K562 (cell line): ENCODE results near the gene SH3D21. TPM values are rescaled to one million over a fixed set of nuclear protein-coding genes. Genes with fewer than 3 reads are reported as not detected.

ENCODE experiments used
- FOXM1 ChIP-seq, 2 experiments: fragments of 450-650 bp in 1 of 2; sonication (generic) in 1 of 2; formaldehyde crosslinking in 1 of 2; IDR thresholded peaks; 2 replicates each; pipeline versions ENCODE4 v1.6.1 to v1.9.0; 2017 to 2022; ENCODE audit warnings: low read depth in 2 of 2, mild to moderate bottlenecking in 2 of 2, missing genetic modification reagents in 1 of 2, moderate library complexity in 1 of 2
- GABPA ChIP-seq: fragments of 200-800 bp; sonication (Bioruptor generic); conservative IDR thresholded peaks from 2 replicates; pipeline ENCODE4 v1.6.1; 2016; ENCODE audit warnings: low read depth, missing genetic modification characterization, missing compliant biosample characterization
- JUND ChIP-seq, 2 experiments: IDR thresholded peaks; 2 replicates in 1 of 2; 3 replicates in 1 of 2; pipeline ENCODE4 v1.6.1; 2011; ENCODE audit warnings: borderline replicate concordance in 2 of 2, low read depth in 2 of 2, low read length in 2 of 2, improper control_type of control experiment in 1 of 2, missing biosample characterization in 1 of 2, missing genetic modification characterization in 1 of 2, missing genetic modification reagents in 1 of 2
- NONO ChIP-seq, 2 experiments: fragments of 200-400 bp in 1 of 2; fragments of 450-650 bp in 1 of 2; formaldehyde crosslinking in 1 of 2; IDR thresholded peaks; 2 replicates each; pipeline ENCODE4 v1.6.1; 2017; ENCODE audit warnings: low read depth in 2 of 2, mild to moderate bottlenecking in 2 of 2, moderate library complexity in 2 of 2, low read length in 1 of 2
- NR0B1 ChIP-seq: fragments of 450-650 bp; IDR thresholded peaks from one replicate; pipeline ENCODE4 v1.6.1; 2018; ENCODE audit warnings: mild to moderate bottlenecking, moderate library complexity; ENCODE audit not compliant: partially characterized antibody
- POLR2B ChIP-seq: fragments of 450-650 bp; IDR thresholded peaks from 2 replicates; pipeline ENCODE4 v1.6.1; 2018; ENCODE audit warnings: low read depth; ENCODE audit not compliant: partially characterized antibody
- REST ChIP-seq, 2 experiments: fragments of 450-650 bp; formaldehyde crosslinking in 1 of 2; IDR thresholded peaks; 2 replicates each; pipeline versions ENCODE4 v1.4.0 to v1.6.1; 2014 to 2020; ENCODE audit warnings: mild to moderate bottlenecking in 2 of 2, borderline replicate concordance in 1 of 2, low read depth in 1 of 2
- SNIP1 ChIP-seq: fragments of 450-650 bp; IDR thresholded peaks from 2 replicates; pipeline ENCODE4 v1.7.1; 2017; ENCODE audit warnings: low read depth, mild to moderate bottlenecking
- TAF9B ChIP-seq: fragments of 450-650 bp; IDR thresholded peaks from 2 replicates; pipeline ENCODE4 v1.6.1; 2018; ENCODE audit warnings: mild to moderate bottlenecking; ENCODE audit not compliant: partially characterized antibody
- TFE3 ChIP-seq: fragments of 450-650 bp; formaldehyde crosslinking; IDR thresholded peaks from 2 replicates; pipeline ENCODE4 v1.4.0; 2020; ENCODE audit warnings: mild to moderate bottlenecking, mixed read lengths
- XRCC5 ChIP-seq: fragments of 200-400 bp; formaldehyde crosslinking; IDR thresholded peaks from 2 replicates; pipeline ENCODE4 v1.6.1; 2017; ENCODE audit warnings: low read depth, mild to moderate bottlenecking, low read length
- polyA plus RNA-seq, 8 experiments: library from polyadenylated mRNA; depleted of rRNA in 4 of 8; stranded (reverse) in 5 of 8; unstranded in 3 of 8; fragments of >200 nt; fragmentation: Nextera tagmentation in 2 of 8; fragmentation: Illumina TruSeq in 1 of 8; extraction: Ambion mirVana in 2 of 8; extraction: Trizol in 1 of 8; gene quantifications; 2 replicates each; pipeline versions ENCODE4 v1.2.1 to v1.2.3, GENCODE V29; 2011 to 2014; ENCODE audit warnings: inconsistent platforms in 1 of 8, missing spikeins in 1 of 8
- total RNA-seq, 7 experiments: library from RNA; depleted of rRNA in 6 of 7; stranded (reverse); fragments of >200 nt in 6 of 7; fragmentation: Illumina TruSeq in 2 of 7; extraction: Trizol in 2 of 7; gene quantifications; 2 replicates each; pipeline versions ENCODE4 v1.2.1 to v1.2.3, GENCODE V29; 2011 to 2021; ENCODE audit warnings: low replicate concordance in 1 of 7

SH3D21 gene
- total and polyA plus RNA-seq, 9 of the 15 experiments (the other 6 are each of a cell fraction or from before 2014, with no cell fraction given): 0.01 to 4.7 (median 1.8) TPM

GRCh38 chr1:36369061-36369861 lies 63.1 kb downstream of the SH3D21 start (continued):
- TF ChIP-seq TFE3 (no peak), NONO (IDR thresholded peaks at IDR 0.05; ENCODE audit: low read depth in 2 of 2, low read length in 1 of 2) (0 out of 4 replicates have a peak, but pooled peaks of 1 of the 2 experiments have one; percentile 36), TAF9B (no peak), XRCC5 (peak; percentile 92), GABPA (no peak), FOXM1 (IDR thresholded peaks at IDR 0.05; ENCODE audit: low read depth) (no peak), FOXM1 (CRISPR knock-in tag; IDR thresholded peaks at IDR 0.05; ENCODE audit: low read depth) (no peak), POLR2B (no peak), JUND (IDR thresholded peaks at IDR 0.05; ENCODE audit: borderline replicate concordance, low read depth, low read length) (peak; percentile 31), JUND (tag; IDR thresholded peaks at IDR 0.05; ENCODE audit: borderline replicate concordance, low read depth, low read length) (peak; percentile 48; the same call in 1 of the 3 replicates), SNIP1 (no peak), REST (IDR thresholded peaks at IDR 0.05; ENCODE audit: borderline replicate concordance) (peak; percentile 76), REST (CRISPR knock-in tag; IDR thresholded peaks at IDR 0.05; ENCODE audit: low read depth) (no peak), NR0B1 (no peak)
